H9 (cell line): ENCODE data around the gene DCUN1D2. TPM values are rescaled to one million over a fixed set of nuclear protein-coding genes. Genes with fewer than 3 reads are reported as not detected.

Experiments used
- DNase-seq: peaks from one replicate; pipeline ENCODE4 v3.0.0-alpha.2; 2017
- H2AFZ ChIP-seq: one replicate; pipeline ENCODE4 v1.6.1; 2013; ENCODE audit warnings: mild to moderate bottlenecking, low read length, control low read depth, moderate library complexity
- H2AK5ac ChIP-seq: 2 replicates; pipeline ENCODE4 v1.6.1; 2013; ENCODE audit warnings: low read length, control low read depth, mixed read lengths; ENCODE audit not compliant: insufficient read length
- H2BK120ac ChIP-seq: one replicate; pipeline ENCODE4 v1.6.1; 2013; ENCODE audit warnings: low read depth, mild to moderate bottlenecking, low read length, control low read depth, inconsistent platforms; ENCODE audit not compliant: poor library complexity, severe bottlenecking
- H2BK12ac ChIP-seq: 2 replicates; pipeline ENCODE4 v1.6.1; 2013; ENCODE audit warnings: low read length, control low read depth, mixed read lengths, low read depth; ENCODE audit not compliant: insufficient read length
- H2BK15ac ChIP-seq: 2 replicates; pipeline ENCODE4 v1.6.1; 2013; ENCODE audit warnings: low read depth, low read length, control low read depth
- H2BK20ac ChIP-seq: one replicate; pipeline ENCODE4 v1.6.1; 2013; ENCODE audit warnings: low read depth, mild to moderate bottlenecking, low read length, control low read depth, inconsistent platforms; ENCODE audit not compliant: poor library complexity, severe bottlenecking
- H2BK5ac ChIP-seq: 2 replicates; pipeline ENCODE4 v1.6.1; 2013; ENCODE audit warnings: low read length, control low read depth, mixed read lengths; ENCODE audit not compliant: insufficient read length
- H3K14ac ChIP-seq: 2 replicates; pipeline ENCODE4 v1.6.1; 2013; ENCODE audit warnings: low read length, control low read depth; ENCODE audit not compliant: insufficient read depth
- H3K18ac ChIP-seq: 2 replicates; pipeline ENCODE4 v1.6.1; 2013; ENCODE audit warnings: low read depth, mild to moderate bottlenecking, mixed read lengths, low read length, control low read depth; ENCODE audit not compliant: insufficient read length
- H3K23ac ChIP-seq: 2 replicates; pipeline ENCODE4 v1.6.1; 2013; ENCODE audit warnings: low read length, control low read depth, mixed read lengths, low read depth; ENCODE audit not compliant: insufficient read length
- H3K23me2 ChIP-seq: 2 replicates; pipeline ENCODE4 v1.6.1; 2013; ENCODE audit warnings: low read depth, mild to moderate bottlenecking, mixed read lengths, low read length, control low read depth; ENCODE audit not compliant: insufficient read length, poor library complexity, severe bottlenecking
- H3K27ac ChIP-seq: 2 replicates; pipeline ENCODE4 v1.5.1; 2013; ENCODE audit warnings: low read length, control low read depth, mixed read lengths, low read depth; ENCODE audit not compliant: insufficient read length
- H3K27me3 ChIP-seq: 2 replicates; pipeline ENCODE4 v1.6.1; 2013; ENCODE audit warnings: low read length, control low read depth, inconsistent platforms; ENCODE audit not compliant: insufficient read depth
- H3K4ac ChIP-seq: 2 replicates; pipeline ENCODE4 v1.6.1; 2013; ENCODE audit warnings: low read depth, mild to moderate bottlenecking, control low read depth, inconsistent platforms, low read length, moderate library complexity
- H3K4me1 ChIP-seq: 2 replicates; pipeline ENCODE4 v1.6.1; 2013; ENCODE audit warnings: low read length, control low read depth, inconsistent platforms; ENCODE audit not compliant: insufficient read depth
- H3K4me2 ChIP-seq: 2 replicates; pipeline ENCODE4 v1.6.1; 2013; ENCODE audit warnings: low read length, control low read depth, mixed read lengths; ENCODE audit not compliant: insufficient read length, insufficient read depth
- H3K56ac ChIP-seq: 2 replicates; pipeline ENCODE4 v1.6.1; 2013; ENCODE audit warnings: low read depth, mild to moderate bottlenecking, mixed read lengths, low read length, control low read depth; ENCODE audit not compliant: insufficient read length
- H3K79me1 ChIP-seq: 2 replicates; pipeline ENCODE4 v1.6.1; 2013; ENCODE audit warnings: low read depth, mild to moderate bottlenecking, moderate library complexity, low read length, control low read depth, inconsistent platforms; ENCODE audit not compliant: insufficient read depth, poor library complexity, severe bottlenecking
- H3K79me2 ChIP-seq: 2 replicates; pipeline ENCODE4 v1.6.1; 2013; ENCODE audit warnings: low read length, control low read depth, inconsistent platforms; ENCODE audit not compliant: insufficient read depth
- H3K9ac ChIP-seq: 2 replicates; pipeline ENCODE4 v1.6.1; 2013; ENCODE audit warnings: low read length, control low read depth, mixed read lengths; ENCODE audit not compliant: insufficient read length; ENCODE audit errors: extremely low read depth
- H3K9me3 ChIP-seq: one replicate; pipeline ENCODE4 v1.6.1; 2013; ENCODE audit warnings: low read depth, low read length, inconsistent platforms; ENCODE audit not compliant: control insufficient read depth
- H3T11ph ChIP-seq: one replicate; pipeline ENCODE4 v1.6.1; 2013; ENCODE audit warnings: mild to moderate bottlenecking, low read length, control low read depth, inconsistent platforms
- H4K20me1 ChIP-seq: one replicate; pipeline ENCODE4 v1.6.1; 2013; ENCODE audit not compliant: control insufficient read depth, insufficient read length, insufficient read depth
- H4K5ac ChIP-seq: 2 replicates; pipeline ENCODE4 v1.6.1; 2013; ENCODE audit warnings: low read depth, mild to moderate bottlenecking, mixed read lengths, low read length, control low read depth; ENCODE audit not compliant: insufficient read length
- H4K8ac ChIP-seq: replicated peaks from 2 replicates; pipeline ENCODE4 v1.6.1; 2013; ENCODE audit warnings: low read length, control low read depth, mixed read lengths, low read depth; ENCODE audit not compliant: insufficient read length
- H4K91ac ChIP-seq: 2 replicates; pipeline ENCODE4 v1.6.1; 2013; ENCODE audit warnings: low read depth, mild to moderate bottlenecking, moderate library complexity, mixed read lengths, low read length, control low read depth; ENCODE audit not compliant: insufficient read length
- H3K27ac Mint-ChIP-seq, 3 experiments: 2 replicates in 2 of 3; 3 replicates in 1 of 3; pipeline ENCODE4 v1.8.0; 2020 to 2021; ENCODE audit warnings: mixed read lengths in 3 of 3, mild to moderate bottlenecking in 1 of 3, moderate library complexity in 1 of 3
- H3K27me3 Mint-ChIP-seq: 2 replicates; pipeline ENCODE4 v1.8.0; 2021; ENCODE audit warnings: low read depth, mild to moderate bottlenecking, moderate library complexity, mixed read lengths
- H3K36me3 Mint-ChIP-seq, 3 experiments: 2 replicates in 2 of 3; 3 replicates in 1 of 3; pipeline ENCODE4 v1.8.0; 2020 to 2021; ENCODE audit warnings: low read depth in 3 of 3, mixed read lengths in 3 of 3; ENCODE audit not compliant: insufficient read depth in 1 of 3
- H3K4me1 Mint-ChIP-seq, 2 experiments: 2 replicates each; pipeline ENCODE4 v1.8.0; 2020; ENCODE audit warnings: mixed read lengths in 2 of 2
- H3K4me3 Mint-ChIP-seq, 2 experiments: 2 replicates in 1 of 2; 3 replicates in 1 of 2; pipeline ENCODE4 v1.8.0; 2020 to 2021; ENCODE audit warnings: mild to moderate bottlenecking in 2 of 2, mixed read lengths in 2 of 2, moderate library complexity in 1 of 2
- H3K9me3 Mint-ChIP-seq, 2 experiments: 2 replicates in 1 of 2; 3 replicates in 1 of 2; pipeline ENCODE4 v1.8.0; 2020; ENCODE audit warnings: mild to moderate bottlenecking in 2 of 2, mixed read lengths in 2 of 2, moderate library complexity in 1 of 2
- CTCF ChIP-seq: fragments of 200-600 bp; sonication (generic); conservative IDR thresholded peaks from 3 replicates; pipeline ENCODE4 v1.8.0; 2021; ENCODE audit warnings: antibody characterized with exemption, mild to moderate bottlenecking
- WGBS: extraction: QIAGEN DNeasy Blood & Tissue Kit; methylation state at CpG from one replicate; pipeline ENCODE4 v1.1.7; 2013; ENCODE audit warnings: missing lambda C conversion rate, low lambda C conversion rate, mixed read lengths; ENCODE audit not compliant: insufficient read length; ENCODE audit errors: extremely low coverage; 5-methylcytosine and 5-hydroxymethylcytosine counted together
- total RNA-seq: library from RNA; stranded (reverse); gene quantifications from 2 replicates; pipeline ENCODE4 v1.2.1, GENCODE V29; 2021

DCUN1D2 gene
- total RNA-seq, 1 experiment from 2014 or later = 36.8 TPM

GRCh38 chr13:113475911-113476310 lies 14.6 kb downstream of the DCUN1D2 start:
- Histone ChIP-seq H3K4me1 (no peaks in the 10 kb centered on the region), H4K20me1 (no peaks in the 10 kb centered on the region), H4K8ac (no peak overlapping the region), H3K23ac (no peak overlapping the region), H3K79me2 (no peaks in the 10 kb centered on the region), H3K56ac (no peak overlapping the region), H3K18ac (no peak overlapping the region), H2BK20ac (no peak overlapping the region), H3K4me2 (no peak overlapping the region), H2BK120ac (no peak overlapping the region), H3K27me3 (no peaks in the 10 kb centered on the region), H3K14ac (no peak overlapping the region), H2BK15ac (no peak overlapping the region), H3K23me2 (peaks cover 2% of the 10 kb centered on the region), H3T11ph (no peak overlapping the region), H2AK5ac (no peak overlapping the region), H3K9ac (no peak overlapping the region), H4K91ac (no peak overlapping the region), H3K27ac (no peak overlapping the region), H2BK5ac (no peak overlapping the region), H4K5ac (no peak overlapping the region), H2BK12ac (no peak overlapping the region), H3K79me1 (no peaks in the 10 kb centered on the region), H3K4ac (no peak overlapping the region), H3K9me3 (no peaks in the 10 kb centered on the region), H2AFZ (no peak overlapping the region)
- Mint-ChIP-seq H3K4me1 (peaks cover 2 to 14% of the 10 kb centered on the region in 2 experiments; a peak in 3 of 4 replicates), H3K36me3 (peaks cover 8 to 84% (median 78%) of the 10 kb centered on the region in 3 experiments), H3K4me3 (no peak overlapping the region), H3K9me3 (no peaks in the 10 kb centered on the region; a peak in 1 of 5 replicates), H3K27me3 (no peaks in the 10 kb centered on the region), H3K27ac (no peak overlapping the region)
- DNase-seq = no peak
- WGBS = no CpG with 5 or more reads among the region's 12 CpGs
- no peak for TF ChIP-seq CTCF
